Activated CD8-positive, alpha-beta memory T cell treated with anti-CD3 and anti-CD28 coated beads for 36 hours (primary cell): Measurements from ENCODE around the gene SF3B5. TPM values are rescaled to one million over a fixed set of nuclear protein-coding genes. Genes with fewer than 3 reads are reported as not detected.
"Not testable (repeated sequence)": the region's sequence is repeated elsewhere in the genome, so short reads cannot be mapped to it uniquely, and the experiment has no call there.

ENCODE experiments used
- CTCF ChIA-PET: fragments of 350-600 bp; sonication (Branson Sonifier 250); formaldehyde crosslinking; loops from one replicate; lab custom pipeline; 2021; ENCODE audit warnings: antibody characterized with exemption; lab: Charles Lee
- POLR2A ChIA-PET: fragments of 350-600 bp; sonication (Branson Sonifier 250); formaldehyde crosslinking; loops from one replicate; lab custom pipeline; 2021; ENCODE audit warnings: antibody characterized with exemption; lab: Charles Lee
- total RNA-seq, 2 experiments: library from RNA; stranded (reverse); gene quantifications; one replicate each; pipeline ENCODE4 v1.2.3, GENCODE V29; 2021

SF3B5 gene
- total RNA-seq, 2 experiments from 2014 or later, result 268 to 278 TPM

- POLR2A ChIA-PET, CTCF ChIA-PET: not testable (repeated sequence)
Measured at GRCh38 chr6:144046672-144047071, 48.7 kb downstream of the SF3B5 start.

GRCh38 chr6:144044989-144045388 lies 50.4 kb downstream of the SF3B5 start:
- POLR2A ChIA-PET, CTCF ChIA-PET: not testable (repeated sequence)

Other genes starting within 250 kb of the SF3B5 start
- not detected for gene ZC2HC1B, start 231.1 kb downstream of the SF3B5 start, total RNA-seq
- 10 to 100 TPM; 24.3 to 27.8 TPM for gene PLAGL1, start 87.3 kb downstream of the SF3B5 start, total RNA-seq
- 10 to 100 TPM; 23.1 to 24.7 TPM for gene STX11, start 54.9 kb upstream of the SF3B5 start, total RNA-seq
- gene UTRN, start 189.8 kb upstream of the SF3B5 start, total RNA-seq, result 10 to 100 TPM; 31.5 to 31.8 TPM